K562 (cell line): ENCODE data around the gene KDM5A. TPM values are rescaled to one million over a fixed set of nuclear protein-coding genes. Genes with fewer than 3 reads are reported as not detected.
A peak's percentile ranks its signal among the peaks of the same experiment; 100 is the strongest.

Experiments used
- BDP1 ChIP-seq: IDR thresholded peaks from 3 replicates; pipeline ENCODE4 v1.6.1; 2011; ENCODE audit not compliant: insufficient read length, insufficient read depth
- DIDO1 ChIP-seq: fragments of 450-650 bp; IDR thresholded peaks from 2 replicates; pipeline ENCODE4 v1.6.1; 2016; ENCODE audit warnings: low read depth, missing biosample characterization, missing genetic modification characterization
- ETS1 ChIP-seq: conservative IDR thresholded peaks from 2 replicates; pipeline ENCODE4 v1.6.1; 2011; ENCODE audit warnings: low read depth, mild to moderate bottlenecking, low read length; ENCODE audit not compliant: control insufficient read depth
- GABPA ChIP-seq: fragments of 200-800 bp; sonication (Bioruptor generic); conservative IDR thresholded peaks from 2 replicates; pipeline ENCODE4 v1.6.1; 2016; ENCODE audit warnings: low read depth, missing genetic modification characterization, missing compliant biosample characterization
- HDAC2 ChIP-seq: fragments of 450-650 bp; IDR thresholded peaks from 2 replicates; pipeline ENCODE4 v1.6.1; 2016; ENCODE audit warnings: mild to moderate bottlenecking
- NFRKB ChIP-seq: fragments of 450-650 bp; IDR thresholded peaks from 2 replicates; pipeline ENCODE4 v1.6.1; 2016; ENCODE audit warnings: low read depth
- TAF1 ChIP-seq: IDR thresholded peaks from 2 replicates; pipeline ENCODE4 v1.6.1; 2011; ENCODE audit warnings: mild to moderate bottlenecking, low read length, moderate library complexity; ENCODE audit not compliant: insufficient read depth, control insufficient read depth, severe bottlenecking; ENCODE audit errors: extremely low read depth
- USF1 ChIP-seq: sonication (generic); formaldehyde crosslinking; IDR thresholded peaks from 2 replicates; pipeline ENCODE4 v1.9.0; 2022; ENCODE audit warnings: mild to moderate bottlenecking, missing genetic modification reagents
- YY1 ChIP-seq, 3 experiments: IDR thresholded peaks; 2 replicates each; pipeline ENCODE4 v1.6.1; 2011; ENCODE audit warnings: low read length in 2 of 3, mild to moderate bottlenecking in 2 of 3, moderate library complexity in 2 of 3, borderline replicate concordance in 1 of 3, control low read depth in 1 of 3, low read depth in 1 of 3; ENCODE audit not compliant: insufficient read depth in 3 of 3, insufficient replicate concordance in 2 of 3, control insufficient read depth in 1 of 3, insufficient read length in 1 of 3; ENCODE audit errors: extremely low read depth in 1 of 3
- ZNF740 ChIP-seq, 3 experiments: fragments of 200-800 bp in 1 of 3; sonication (Bioruptor generic) in 1 of 3; sonication (generic) in 1 of 3; formaldehyde crosslinking in 1 of 3; IDR thresholded peaks; 2 replicates each; pipeline versions ENCODE4 v1.6.1 to v1.8.0; 2016 to 2022; ENCODE audit warnings: mild to moderate bottlenecking in 2 of 3, missing compliant biosample characterization in 2 of 3, missing genetic modification characterization in 2 of 3, missing genetic modification reagents in 1 of 3
- polyA plus RNA-seq, 8 experiments: library from polyadenylated mRNA; depleted of rRNA in 4 of 8; stranded (reverse) in 5 of 8; unstranded in 3 of 8; fragments of >200 nt; fragmentation: Nextera tagmentation in 2 of 8; fragmentation: Illumina TruSeq in 1 of 8; extraction: Ambion mirVana in 2 of 8; extraction: Trizol in 1 of 8; gene quantifications; 2 replicates each; pipeline versions ENCODE4 v1.2.1 to v1.2.3, GENCODE V29; 2011 to 2014; ENCODE audit warnings: inconsistent platforms in 1 of 8, missing spikeins in 1 of 8
- total RNA-seq, 7 experiments: library from RNA; depleted of rRNA in 6 of 7; stranded (reverse); fragments of >200 nt in 6 of 7; fragmentation: Illumina TruSeq in 2 of 7; extraction: Trizol in 2 of 7; gene quantifications; 2 replicates each; pipeline versions ENCODE4 v1.2.1 to v1.2.3, GENCODE V29; 2011 to 2021; ENCODE audit warnings: low replicate concordance in 1 of 7
- TF ChIP-seq, protein P1 (sequence below): sonication (generic); formaldehyde crosslinking; IDR thresholded peaks from 2 replicates; pipeline ENCODE4 v1.8.0; 2023; ENCODE audit warnings: mild to moderate bottlenecking, missing genetic modification reagents
- TF ChIP-seq, protein P2 (sequence below): fragments of 450-650 bp; IDR thresholded peaks from 2 replicates; pipeline ENCODE4 v1.7.1; 2018; ENCODE audit warnings: mild to moderate bottlenecking, low read depth; ENCODE audit not compliant: partially characterized antibody

The KDM5A gene
- total and polyA plus RNA-seq, 9 of the 15 experiments (the other 6 are each of a cell fraction or from before 2014, with no cell fraction given), result 5.5 to 35.1 (median 13.1) TPM

- TF ChIP-seq NFRKB, result peak; percentile 56; the same call in 1 of the 2 replicates
- TF ChIP-seq, protein P1, sequence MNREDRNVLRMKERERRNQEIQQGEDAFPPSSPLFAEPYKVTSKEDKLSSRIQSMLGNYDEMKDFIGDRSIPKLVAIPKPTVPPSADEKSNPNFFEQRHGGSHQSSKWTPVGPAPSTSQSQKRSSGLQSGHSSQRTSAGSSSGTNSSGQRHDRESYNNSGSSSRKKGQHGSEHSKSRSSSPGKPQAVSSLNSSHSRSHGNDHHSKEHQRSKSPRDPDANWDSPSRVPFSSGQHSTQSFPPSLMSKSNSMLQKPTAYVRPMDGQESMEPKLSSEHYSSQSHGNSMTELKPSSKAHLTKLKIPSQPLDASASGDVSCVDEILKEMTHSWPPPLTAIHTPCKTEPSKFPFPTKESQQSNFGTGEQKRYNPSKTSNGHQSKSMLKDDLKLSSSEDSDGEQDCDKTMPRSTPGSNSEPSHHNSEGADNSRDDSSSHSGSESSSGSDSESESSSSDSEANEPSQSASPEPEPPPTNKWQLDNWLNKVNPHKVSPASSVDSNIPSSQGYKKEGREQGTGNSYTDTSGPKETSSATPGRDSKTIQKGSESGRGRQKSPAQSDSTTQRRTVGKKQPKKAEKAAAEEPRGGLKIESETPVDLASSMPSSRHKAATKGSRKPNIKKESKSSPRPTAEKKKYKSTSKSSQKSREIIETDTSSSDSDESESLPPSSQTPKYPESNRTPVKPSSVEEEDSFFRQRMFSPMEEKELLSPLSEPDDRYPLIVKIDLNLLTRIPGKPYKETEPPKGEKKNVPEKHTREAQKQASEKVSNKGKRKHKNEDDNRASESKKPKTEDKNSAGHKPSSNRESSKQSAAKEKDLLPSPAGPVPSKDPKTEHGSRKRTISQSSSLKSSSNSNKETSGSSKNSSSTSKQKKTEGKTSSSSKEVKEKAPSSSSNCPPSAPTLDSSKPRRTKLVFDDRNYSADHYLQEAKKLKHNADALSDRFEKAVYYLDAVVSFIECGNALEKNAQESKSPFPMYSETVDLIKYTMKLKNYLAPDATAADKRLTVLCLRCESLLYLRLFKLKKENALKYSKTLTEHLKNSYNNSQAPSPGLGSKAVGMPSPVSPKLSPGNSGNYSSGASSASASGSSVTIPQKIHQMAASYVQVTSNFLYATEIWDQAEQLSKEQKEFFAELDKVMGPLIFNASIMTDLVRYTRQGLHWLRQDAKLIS, result peak; percentile 80; the same call in 1 of the 2 replicates
- 0 out of 2 replicates have a peak, but pooled peaks have one; percentile 43 for TF ChIP-seq HDAC2
- peak; percentile 87 for TF ChIP-seq ZNF740 (CRISPR knock-in tag; IDR thresholded peaks at IDR 0.05)
- peak in 1 of 2 experiments; percentile 40; a peak in 1 of 4 replicates for TF ChIP-seq ZNF740 (tag; IDR thresholded peaks at IDR 0.05)
- peak; percentile 97 for TF ChIP-seq GABPA (tag)
- TF ChIP-seq BDP1, result no peak
- TF ChIP-seq YY1 (IDR thresholded peaks at IDR 0.05; ENCODE audit: borderline replicate concordance in 1 of 3, control insufficient read depth in 1 of 3, extremely low read depth in 1 of 3, insufficient read depth in 3 of 3, insufficient read length in 1 of 3, insufficient replicate concordance in 2 of 3, low read depth in 1 of 3, low read length in 2 of 3), result no peak
- no peak for TF ChIP-seq USF1 (CRISPR knock-in tag)
- peak; percentile 79 for TF ChIP-seq TAF1
- peak; percentile 79 for TF ChIP-seq DIDO1 (tag)
- TF ChIP-seq, protein P2, sequence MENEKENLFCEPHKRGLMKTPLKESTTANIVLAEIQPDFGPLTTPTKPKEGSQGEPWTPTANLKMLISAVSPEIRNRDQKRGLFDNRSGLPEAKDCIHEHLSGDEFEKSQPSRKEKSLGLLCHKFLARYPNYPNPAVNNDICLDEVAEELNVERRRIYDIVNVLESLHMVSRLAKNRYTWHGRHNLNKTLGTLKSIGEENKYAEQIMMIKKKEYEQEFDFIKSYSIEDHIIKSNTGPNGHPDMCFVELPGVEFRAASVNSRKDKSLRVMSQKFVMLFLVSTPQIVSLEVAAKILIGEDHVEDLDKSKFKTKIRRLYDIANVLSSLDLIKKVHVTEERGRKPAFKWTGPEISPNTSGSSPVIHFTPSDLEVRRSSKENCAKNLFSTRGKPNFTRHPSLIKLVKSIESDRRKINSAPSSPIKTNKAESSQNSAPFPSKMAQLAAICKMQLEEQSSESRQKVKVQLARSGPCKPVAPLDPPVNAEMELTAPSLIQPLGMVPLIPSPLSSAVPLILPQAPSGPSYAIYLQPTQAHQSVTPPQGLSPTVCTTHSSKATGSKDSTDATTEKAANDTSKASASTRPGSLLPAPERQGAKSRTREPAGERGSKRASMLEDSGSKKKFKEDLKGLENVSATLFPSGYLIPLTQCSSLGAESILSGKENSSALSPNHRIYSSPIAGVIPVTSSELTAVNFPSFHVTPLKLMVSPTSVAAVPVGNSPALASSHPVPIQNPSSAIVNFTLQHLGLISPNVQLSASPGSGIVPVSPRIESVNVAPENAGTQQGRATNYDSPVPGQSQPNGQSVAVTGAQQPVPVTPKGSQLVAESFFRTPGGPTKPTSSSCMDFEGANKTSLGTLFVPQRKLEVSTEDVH, result peak; percentile 70
- TF ChIP-seq ETS1, result peak; percentile 54; the same call in 1 of the 2 replicates
Measured at GRCh38 chr12:389142-390096, at the start of gene KDM5A (continued).
